A673 (cell line): ENCODE data around the gene HLCS. TPM values are rescaled to one million over a fixed set of nuclear protein-coding genes. Genes with fewer than 3 reads are reported as not detected.

Experiments
- BruUV-seq: library from RNA; stranded (reverse); fragments of 400-500 nt; replicated peaks from 2 replicates; lab custom pipeline; 2021; lab: Mats Ljungman, UMichigan
- CTCF ChIA-PET: fragments of 300-600 bp; sonication (Branson Sonifier 250); formaldehyde crosslinking; loops from one replicate; lab custom pipeline; 2022; ENCODE audit warnings: antibody characterized with exemption; lab: Charles Lee
- POLR2A ChIA-PET: fragments of 300-600 bp; sonication (Branson Sonifier 250); formaldehyde crosslinking; loops from one replicate; lab custom pipeline; 2022; ENCODE audit warnings: antibody characterized with exemption; ENCODE audit not compliant: low non-redundant PET; lab: Charles Lee
- DNase-seq: peaks from one replicate; pipeline ENCODE4 v3.0.0-alpha.2; 2015; ENCODE audit warnings: low spot score
- H3K27ac ChIP-seq: fragments of 200-600 bp; sonication (generic); 2 replicates; pipeline ENCODE4 v1.5.1; 2016; ENCODE audit warnings: mixed run types, low read depth, mild to moderate bottlenecking, mixed read lengths, antibody characterized with exemption, low read length; ENCODE audit not compliant: poor library complexity, severe bottlenecking
- H3K27me3 ChIP-seq: fragments of 200-600 bp; sonication (generic); replicated peaks from 2 replicates; pipeline ENCODE4 v1.6.1; 2017; ENCODE audit warnings: mixed run types, low read depth, mild to moderate bottlenecking, mixed read lengths, antibody characterized with exemption, low read length; ENCODE audit not compliant: insufficient read depth, poor library complexity
- H3K36me3 ChIP-seq: fragments of 200-600 bp; sonication (generic); 2 replicates; pipeline ENCODE4 v1.6.1; 2016; ENCODE audit warnings: mixed run types, mild to moderate bottlenecking, mixed read lengths, antibody characterized with exemption, low read length; ENCODE audit not compliant: insufficient read depth, poor library complexity, severe bottlenecking
- H3K4me1 ChIP-seq: fragments of 200-600 bp; sonication (generic); 2 replicates; pipeline ENCODE4 v1.6.1; 2017; ENCODE audit warnings: mixed run types, mild to moderate bottlenecking, mixed read lengths, antibody characterized with exemption, low read length; ENCODE audit not compliant: insufficient read depth, poor library complexity, severe bottlenecking
- H3K4me3 ChIP-seq: fragments of 200-600 bp; sonication (generic); 2 replicates; pipeline ENCODE4 v1.5.1; 2016; ENCODE audit warnings: low read depth, mixed run types, mild to moderate bottlenecking, mixed read lengths, low read length; ENCODE audit not compliant: poor library complexity, severe bottlenecking
- H3K9me3 ChIP-seq: fragments of 200-600 bp; sonication (generic); 2 replicates; pipeline ENCODE4 v1.6.1; 2016; ENCODE audit warnings: mixed run types, low read depth, mild to moderate bottlenecking, mixed read lengths, antibody characterized with exemption, low read length; ENCODE audit not compliant: poor library complexity, severe bottlenecking
- CTCF ChIP-seq: fragments of 300-800, 200-600 bp; sonication (generic); conservative IDR thresholded peaks from 2 replicates; pipeline ENCODE4 v1.5.1; 2017; ENCODE audit warnings: low read depth, mild to moderate bottlenecking, antibody characterized with exemption, low read length, moderate library complexity, mixed read lengths
- EZH2 ChIP-seq: fragments of 200-600 bp; sonication (generic); IDR thresholded peaks from 2 replicates; pipeline ENCODE4 v1.6.1; 2017; ENCODE audit warnings: borderline replicate concordance, low read depth, mild to moderate bottlenecking, mixed read lengths, antibody characterized with exemption, low read length; ENCODE audit not compliant: poor library complexity, severe bottlenecking
- intact Hi-C: fragments of 100-400 bp; cut with micrococcal nuclease; formaldehyde crosslinking; loops from one replicate; pipeline ENCODE4 v1.10.0; 2022; ENCODE audit not compliant: unreplicated experiment
- total RNA-seq: library from RNA; stranded (reverse); gene quantifications from 2 replicates; pipeline ENCODE4 v1.2.3, GENCODE V29; 2021

Gene HLCS
- total RNA-seq, 1 experiment from 2014 or later = 15.3 TPM

- H3K9me3 ChIP-seq = no peaks in the 10 kb centered on the region
- BruUV-seq = no TSS peak
- CTCF ChIA-PET = interaction anchor here (0.5 to 1.3 kb wide), 3 partner anchors 11 to 238 kb away, joined by 3 to 6 read pairs (median 3); no protein-coding TSS in a partner anchor
- DNase-seq = no peak
- peaks cover 10% of the 10 kb centered on the region for H3K4me1 ChIP-seq
- no peaks in the 10 kb centered on the region for H3K36me3 ChIP-seq
- intact Hi-C loops = no loop called here
- no peak for TF ChIP-seq CTCF
- no peak for TF ChIP-seq EZH2
- POLR2A ChIA-PET = interaction anchor here (0.6 kb wide), 1 partner anchor 187 kb away, joined by 3 read pairs; no protein-coding TSS in a partner anchor
- H3K4me3 ChIP-seq = peak overlapping the region; percentile 65
- H3K27me3 ChIP-seq = no peaks in the 10 kb centered on the region
- peak overlapping the region; percentile 73 for H3K27ac ChIP-seq
Measured at GRCh38 chr21:36965720-36966065, 776 bp downstream of the HLCS start.

DNA sequence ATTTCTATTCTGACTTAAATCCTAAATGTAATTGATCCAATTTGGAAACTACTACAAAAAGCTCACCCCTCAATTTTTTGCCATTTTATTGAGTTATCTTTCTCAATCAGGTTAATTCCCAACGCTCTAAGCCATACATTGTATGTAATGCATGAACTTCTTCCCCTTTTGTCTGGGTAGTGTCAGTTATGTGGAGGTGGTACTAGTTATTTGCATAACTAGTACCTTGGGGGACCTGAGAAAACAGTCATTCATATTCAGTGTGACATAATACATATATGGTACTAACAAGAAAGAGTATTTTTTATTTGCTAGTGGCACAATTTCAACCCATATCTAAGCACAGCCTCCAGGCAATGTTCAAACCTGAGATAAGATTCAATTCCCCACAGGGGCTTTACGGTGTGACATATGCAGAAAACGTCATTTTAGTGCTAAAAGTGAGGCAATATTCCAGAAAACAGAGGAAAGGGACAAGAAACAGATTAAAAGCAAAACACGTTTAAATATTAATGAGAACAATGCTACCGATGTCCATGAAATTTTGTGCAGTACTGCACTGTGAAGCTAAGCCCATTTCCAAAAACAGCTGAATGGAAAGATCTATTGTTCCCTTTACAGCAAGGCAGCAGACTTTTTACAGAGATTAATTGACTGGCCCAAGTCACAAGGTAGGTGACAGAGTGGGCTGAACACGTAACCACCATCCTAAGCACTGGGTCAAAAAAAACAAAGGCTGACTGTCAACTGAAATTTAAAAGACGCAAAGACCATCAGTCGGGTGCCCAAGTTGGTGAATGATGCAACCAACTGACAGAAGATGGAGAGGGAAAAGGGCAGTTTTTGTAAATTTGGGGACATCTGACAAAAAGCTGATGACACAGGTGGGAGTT, 1.4 kb downstream of the HLCS start:
- peak overlapping the region; percentile 65 for H3K4me3 ChIP-seq
- TF ChIP-seq CTCF = no peak
- TF ChIP-seq EZH2 = no peak
- no peaks in the 10 kb centered on the region for H3K36me3 ChIP-seq
- POLR2A ChIA-PET = no interaction called here
- CTCF ChIA-PET = interaction anchor here (0.5 to 0.6 kb wide), 2 partner anchors 157 to 237 kb away, joined by 3 read pairs; no protein-coding TSS in a partner anchor
- DNase-seq = no peak
- no peaks in the 10 kb centered on the region for H3K27me3 ChIP-seq
- intact Hi-C loops = no loop called here
- BruUV-seq = TSS peak; percentile 60
- H3K27ac ChIP-seq = peak overlapping the region; percentile 73
- no peaks in the 10 kb centered on the region for H3K9me3 ChIP-seq
- peaks cover 10% of the 10 kb centered on the region for H3K4me1 ChIP-seq

- ChIA-PET POLR2A (no interaction called here), CTCF (no interaction called here)
- Histone ChIP-seq H3K36me3 (no peaks in the 10 kb centered on the region), H3K4me1 (peaks cover 10% of the 10 kb centered on the region), H3K4me3 (no peak overlapping the region), H3K9me3 (no peaks in the 10 kb centered on the region), H3K27me3 (no peaks in the 10 kb centered on the region), H3K27ac (no peak overlapping the region)
- TF ChIP-seq CTCF (no peak), EZH2 (no peak)
- intact Hi-C loops = no loop called here
- DNase-seq = no peak
- no TSS peak for BruUV-seq
Measured at GRCh38 chr21:36964398-36964797, 2.1 kb downstream of the HLCS start.
